Right hindlimb (tissue), 1 donor: ENCODE results near the gene SMIM31.

Source experiments
- DNase-seq: peaks from one replicate; pipeline ENCODE4 v3.0.0-alpha.2; 2018

SMIM31 gene

GRCh38 chr4:164789047-164789446, 35.1 kb downstream of the SMIM31 start:
- no peak for DNase-seq

GRCh38 chr4:164790249-164790648, 36.3 kb downstream of the SMIM31 start:
- no peak for DNase-seq

GRCh38 chr4:164799410-164799809, 45.5 kb downstream of the SMIM31 start:
- DNase-seq = no peak

- DNase-seq = no peak
These were observed 46.9 kb downstream of the SMIM31 start for GRCh38 chr4:164800786-164801185.

GRCh38 chr4:164802301-164802901, 48.5 kb downstream of the SMIM31 start:
- DNase-seq = no peak

- no peak for DNase-seq
These were observed 49.8 kb downstream of the SMIM31 start for GRCh38 chr4:164803702-164804101.

GRCh38 chr4:164807611-164808010, 53.7 kb downstream of the SMIM31 start:
- no peak for DNase-seq

- DNase-seq = no peak
These were observed 59.6 kb downstream of the SMIM31 start for GRCh38 chr4:164813554-164813953.

- no peak for DNase-seq
These were observed 61.8 kb downstream of the SMIM31 start for GRCh38 chr4:164815711-164816110.

- no peak for DNase-seq
These were observed 65.4 kb downstream of the SMIM31 start for GRCh38 chr4:164819366-164819765.

- DNase-seq = no peak
These were observed 67.8 kb downstream of the SMIM31 start for GRCh38 chr4:164821711-164822110.

- no peak for DNase-seq
These were observed 70.7 kb downstream of the SMIM31 start for GRCh38 chr4:164824581-164824980.

- no peak for DNase-seq
These were observed 75.0 kb downstream of the SMIM31 start for GRCh38 chr4:164828955-164829354.

- no peak for DNase-seq
These were observed 92.6 kb downstream of the SMIM31 start for GRCh38 chr4:164846566-164846965.

- DNase-seq = no peak
These were observed 93.1 kb downstream of the SMIM31 start for GRCh38 chr4:164847016-164847415.

GRCh38 chr4:164847967-164848649, 94.2 kb downstream of the SMIM31 start:
- no peak for DNase-seq
